Measurements from ENCODE around the gene JAZF1.
A peak's percentile ranks its signal among the peaks of the same experiment; 100 is the strongest.

The JAZF1 gene

DNA sequence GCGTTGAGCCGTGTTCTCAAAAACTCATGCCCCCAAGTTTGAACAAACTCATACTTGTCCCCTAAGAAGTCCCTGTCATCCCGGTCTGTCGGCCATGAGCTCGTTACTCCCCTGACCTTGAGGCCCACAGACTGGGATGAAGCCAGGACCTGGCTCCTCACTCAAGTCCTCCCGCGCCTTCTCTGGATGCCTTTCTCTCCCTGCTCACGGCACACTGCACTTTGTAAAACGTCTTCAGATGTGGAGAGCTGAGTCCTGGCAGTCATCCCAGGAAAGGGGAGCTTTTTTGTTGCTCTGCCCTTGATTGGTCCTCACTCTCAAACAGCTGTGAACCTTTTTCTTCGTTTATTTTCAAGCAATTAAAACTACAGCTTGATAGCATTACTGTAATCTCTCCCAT lies 110.8 kb downstream of the JAZF1 start:
- H4K91ac ChIP-seq (ENCODE audit: low read length) = no peak overlapping the region
- no peak overlapping the region for H2BK15ac ChIP-seq (ENCODE audit: low read depth, poor library complexity, severe bottlenecking)
- peaks cover 25% of the 10 kb centered on the region for H3K79me1 ChIP-seq (replicated peaks; ENCODE audit: low read length, poor library complexity, severe bottlenecking)
- H2AK5ac ChIP-seq (ENCODE audit: low read length, severe bottlenecking) = no peak overlapping the region
- H2AFZ ChIP-seq (ENCODE audit: low read depth, low read length) = no peak overlapping the region
- peak overlapping the region in 1 of 2 experiments; percentile 55 for H3K14ac ChIP-seq (ENCODE audit: low read length in 2 of 2)
- H4K8ac ChIP-seq (ENCODE audit: low read length) = no peak overlapping the region
- H3K23ac ChIP-seq (ENCODE audit: low read length in 2 of 2) = no peak overlapping the region
- H3K4ac ChIP-seq (ENCODE audit: low read depth in 1 of 2, low read length in 2 of 2) = peak overlapping the region in 1 of 2 experiments; percentile 63
- no peak overlapping the region for H3K27ac ChIP-seq (ENCODE audit: low read length, poor library complexity, severe bottlenecking)
- H3K18ac ChIP-seq (ENCODE audit: low read depth in 1 of 2, low read length in 2 of 2) = peak overlapping the region in 1 of 2 experiments; percentile 14
- peaks cover 3% of the 10 kb centered on the region for H3K4me1 ChIP-seq (ENCODE audit: control insufficient read depth, insufficient read depth, low read depth, low read length)
- H3K9ac ChIP-seq (ENCODE audit: low read length) = peak overlapping the region; percentile 82
- H3K36me3 ChIP-seq (ENCODE audit: control insufficient read depth in 1 of 2, insufficient read depth in 2 of 2, low read depth in 1 of 2, low read length in 2 of 2) = peaks cover 0 to 3% of the 10 kb centered on the region in 2 experiments
- WGBS = 73% methylated on average over 9 of the region's 10 CpGs
- H3K4me2 ChIP-seq (ENCODE audit: low read length, poor library complexity, severe bottlenecking) = no peak overlapping the region
- no peak overlapping the region for H2BK5ac ChIP-seq (ENCODE audit: low read depth, low read length, poor library complexity, severe bottlenecking)
- peak; percentile 41 for DNase-seq
- no peaks in the 10 kb centered on the region for H3K27me3 ChIP-seq (ENCODE audit: control insufficient read depth in 1 of 2, insufficient read depth in 1 of 2, low read length in 2 of 2)
- H3K9me3 ChIP-seq (ENCODE audit: control insufficient read depth, low read length) = no peaks in the 10 kb centered on the region
- H2BK12ac ChIP-seq (ENCODE audit: low read length in 2 of 2) = peak overlapping the region in 1 of 2 experiments; percentile 25
- no peak overlapping the region for H2BK120ac ChIP-seq (ENCODE audit: low read depth, low read length)
- peak overlapping the region in 1 of 2 experiments; percentile 42 for H3K4me3 ChIP-seq (ENCODE audit: insufficient read depth in 1 of 2, low read depth in 1 of 2, low read length in 2 of 2)

DNA sequence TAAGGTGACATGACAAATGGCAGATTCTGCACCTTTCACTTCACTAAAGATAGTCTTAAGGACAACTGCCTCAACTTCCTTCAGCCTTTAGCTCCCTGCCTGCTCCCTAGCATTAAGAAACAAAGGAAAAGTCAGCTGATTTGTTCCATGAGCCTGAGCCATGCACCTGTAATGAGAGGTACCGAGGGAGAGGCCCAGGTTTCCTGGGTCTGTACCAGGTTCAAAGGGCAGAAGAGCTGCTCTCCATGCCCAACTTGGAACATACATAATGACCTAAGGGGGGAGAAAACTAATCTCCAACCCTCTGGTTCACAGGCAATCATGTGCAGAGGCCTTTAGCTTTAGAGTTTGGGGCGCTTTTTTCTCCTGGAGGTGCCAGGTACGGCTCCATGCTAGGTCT lies 111.2 kb downstream of the JAZF1 start:
- Histone ChIP-seq H3K79me1 (replicated peaks; ENCODE audit: low read length, poor library complexity, severe bottlenecking) (peaks cover 25% of the 10 kb centered on the region), H3K27me3 (ENCODE audit: control insufficient read depth in 1 of 2, insufficient read depth in 1 of 2, low read length in 2 of 2) (no peaks in the 10 kb centered on the region), H3K4ac (ENCODE audit: low read depth in 1 of 2, low read length in 2 of 2) (no peak overlapping the region), H3K4me1 (ENCODE audit: control insufficient read depth, insufficient read depth, low read depth, low read length) (peaks cover 3% of the 10 kb centered on the region), H2AFZ (ENCODE audit: low read depth, low read length) (no peak overlapping the region), H3K9me3 (ENCODE audit: control insufficient read depth, low read length) (no peaks in the 10 kb centered on the region), H3K14ac (ENCODE audit: low read length in 2 of 2) (no peak overlapping the region), H3K9ac (ENCODE audit: low read length) (peak overlapping the region; percentile 82), H2AK5ac (ENCODE audit: low read length, severe bottlenecking) (no peak overlapping the region), H3K23ac (ENCODE audit: low read length in 2 of 2) (no peak overlapping the region), H4K8ac (ENCODE audit: low read length) (no peak overlapping the region), H2BK15ac (ENCODE audit: low read depth, poor library complexity, severe bottlenecking) (no peak overlapping the region), H3K4me3 (ENCODE audit: insufficient read depth in 1 of 2, low read depth in 1 of 2, low read length in 2 of 2) (no peak overlapping the region), H2BK12ac (ENCODE audit: low read length in 2 of 2) (peak overlapping the region in 1 of 2 experiments; percentile 21), H3K18ac (ENCODE audit: low read depth in 1 of 2, low read length in 2 of 2) (peak overlapping the region; percentile 14 to 28), H2BK120ac (ENCODE audit: low read depth, low read length) (no peak overlapping the region), H3K27ac (ENCODE audit: low read length, poor library complexity, severe bottlenecking) (no peak overlapping the region), H3K36me3 (ENCODE audit: control insufficient read depth in 1 of 2, insufficient read depth in 2 of 2, low read depth in 1 of 2, low read length in 2 of 2) (peaks cover 0 to 3% of the 10 kb centered on the region in 2 experiments), H3K4me2 (ENCODE audit: low read length, poor library complexity, severe bottlenecking) (no peak overlapping the region), H2BK5ac (ENCODE audit: low read depth, low read length, poor library complexity, severe bottlenecking) (no peak overlapping the region), H4K91ac (ENCODE audit: low read length) (no peak overlapping the region)
- DNase-seq = no peak
- 97% methylated on average over 3 of the region's 3 CpGs for WGBS

DNA sequence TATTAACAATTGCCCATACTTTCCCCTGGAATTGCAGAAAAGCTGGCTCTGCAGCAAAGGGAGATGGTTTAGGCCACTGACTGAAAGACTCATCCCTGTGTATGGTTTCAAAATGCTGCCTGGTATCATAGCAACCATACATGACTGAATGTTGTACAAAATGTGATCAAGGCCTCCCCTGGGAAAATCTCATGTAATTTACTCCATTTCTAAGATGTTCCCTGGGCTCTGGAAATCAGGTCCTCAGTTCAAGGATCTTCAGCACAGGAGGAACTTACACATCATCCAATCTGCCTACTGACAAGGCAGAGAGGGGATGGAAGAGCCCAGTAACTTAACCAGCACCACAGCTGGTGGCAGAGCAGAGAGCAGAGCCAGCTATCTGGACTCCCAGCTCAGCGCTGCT lies 111.8 kb downstream of the JAZF1 start:
- Histone ChIP-seq H3K79me1 (replicated peaks; ENCODE audit: low read length, poor library complexity, severe bottlenecking) (peaks cover 25% of the 10 kb centered on the region), H3K18ac (ENCODE audit: low read depth in 1 of 2, low read length in 2 of 2) (peak overlapping the region in 1 of 2 experiments; percentile 28), H3K9ac (ENCODE audit: low read length) (peak overlapping the region; percentile 82), H3K27me3 (ENCODE audit: control insufficient read depth in 1 of 2, insufficient read depth in 1 of 2, low read length in 2 of 2) (no peaks in the 10 kb centered on the region), H3K9me3 (ENCODE audit: control insufficient read depth, low read length) (no peaks in the 10 kb centered on the region), H3K14ac (ENCODE audit: low read length in 2 of 2) (no peak overlapping the region), H4K91ac (ENCODE audit: low read length) (peak overlapping the region; percentile 41), H2BK12ac (ENCODE audit: low read length in 2 of 2) (no peak overlapping the region), H2AFZ (ENCODE audit: low read depth, low read length) (no peak overlapping the region), H4K8ac (ENCODE audit: low read length) (no peak overlapping the region), H3K4me1 (ENCODE audit: control insufficient read depth, insufficient read depth, low read depth, low read length) (peaks cover 3% of the 10 kb centered on the region), H2BK120ac (ENCODE audit: low read depth, low read length) (no peak overlapping the region), H2BK15ac (ENCODE audit: low read depth, poor library complexity, severe bottlenecking) (no peak overlapping the region), H3K4ac (ENCODE audit: low read depth in 1 of 2, low read length in 2 of 2) (no peak overlapping the region), H3K23ac (ENCODE audit: low read length in 2 of 2) (no peak overlapping the region), H3K27ac (ENCODE audit: low read length, poor library complexity, severe bottlenecking) (no peak overlapping the region), H3K36me3 (ENCODE audit: control insufficient read depth in 1 of 2, insufficient read depth in 2 of 2, low read depth in 1 of 2, low read length in 2 of 2) (peaks cover 0 to 3% of the 10 kb centered on the region in 2 experiments), H2BK5ac (ENCODE audit: low read depth, low read length, poor library complexity, severe bottlenecking) (no peak overlapping the region), H3K4me3 (ENCODE audit: insufficient read depth in 1 of 2, low read depth in 1 of 2, low read length in 2 of 2) (no peak overlapping the region), H2AK5ac (ENCODE audit: low read length, severe bottlenecking) (no peak overlapping the region), H3K4me2 (ENCODE audit: low read length, poor library complexity, severe bottlenecking) (no peak overlapping the region)
- DNase-seq = peak; percentile 82
- no CpG with 5 or more reads among the region's 1 CpG for WGBS

DNA sequence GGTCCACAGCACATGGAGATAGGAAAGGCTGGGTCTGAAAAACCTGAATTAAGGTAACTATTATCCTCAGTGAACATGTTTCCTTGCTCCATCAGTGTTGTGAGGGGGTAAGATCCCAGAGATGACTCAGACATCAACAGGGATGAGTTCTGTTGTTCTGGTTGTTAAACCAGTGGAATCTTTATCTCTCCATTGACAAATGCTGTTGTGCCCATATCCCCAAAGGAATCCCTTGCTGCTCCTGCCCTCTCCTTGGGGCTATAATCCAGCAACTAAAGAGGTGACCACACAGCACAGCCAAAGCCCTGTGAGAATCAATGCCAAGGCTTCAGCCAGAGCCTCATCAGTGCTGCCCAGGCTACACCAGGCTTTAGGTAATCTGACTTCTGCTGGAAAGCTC lies 113.4 kb downstream of the JAZF1 start:
- H2AK5ac ChIP-seq (ENCODE audit: low read length, severe bottlenecking) = no peak overlapping the region
- no peak overlapping the region for H2AFZ ChIP-seq (ENCODE audit: low read depth, low read length)
- no peak overlapping the region for H4K8ac ChIP-seq (ENCODE audit: low read length)
- no peak overlapping the region for H3K4me3 ChIP-seq (ENCODE audit: insufficient read depth in 1 of 2, low read depth in 1 of 2, low read length in 2 of 2)
- H3K18ac ChIP-seq (ENCODE audit: low read depth in 1 of 2, low read length in 2 of 2) = no peak overlapping the region
- no peak overlapping the region for H3K14ac ChIP-seq (ENCODE audit: low read length in 2 of 2)
- H3K36me3 ChIP-seq (ENCODE audit: control insufficient read depth in 1 of 2, insufficient read depth in 2 of 2, low read depth in 1 of 2, low read length in 2 of 2) = peaks cover 0 to 6% of the 10 kb centered on the region in 2 experiments
- no peak overlapping the region for H2BK120ac ChIP-seq (ENCODE audit: low read depth, low read length)
- no peaks in the 10 kb centered on the region for H3K27me3 ChIP-seq (ENCODE audit: control insufficient read depth in 1 of 2, insufficient read depth in 1 of 2, low read length in 2 of 2)
- peak overlapping the region in 1 of 2 experiments; percentile 32 for H2BK12ac ChIP-seq (ENCODE audit: low read length in 2 of 2)
- peaks cover 7% of the 10 kb centered on the region for H3K4me1 ChIP-seq (ENCODE audit: control insufficient read depth, insufficient read depth, low read depth, low read length)
- H4K91ac ChIP-seq (ENCODE audit: low read length) = no peak overlapping the region
- H2BK5ac ChIP-seq (ENCODE audit: low read depth, low read length, poor library complexity, severe bottlenecking) = no peak overlapping the region
- no peak overlapping the region for H3K9ac ChIP-seq (ENCODE audit: low read length)
- no peak overlapping the region for H3K4me2 ChIP-seq (ENCODE audit: low read length, poor library complexity, severe bottlenecking)
- no peak overlapping the region for H3K23ac ChIP-seq (ENCODE audit: low read length in 2 of 2)
- H3K4ac ChIP-seq (ENCODE audit: low read depth in 1 of 2, low read length in 2 of 2) = no peak overlapping the region
- H2BK15ac ChIP-seq (ENCODE audit: low read depth, poor library complexity, severe bottlenecking) = no peak overlapping the region
- H3K9me3 ChIP-seq (ENCODE audit: control insufficient read depth, low read length) = no peaks in the 10 kb centered on the region
- no peak overlapping the region for H3K27ac ChIP-seq (ENCODE audit: low read length, poor library complexity, severe bottlenecking)
- H3K79me1 ChIP-seq (replicated peaks; ENCODE audit: low read length, poor library complexity, severe bottlenecking) = peaks cover 23% of the 10 kb centered on the region
- no peak for DNase-seq
